Measurements from ENCODE around the gene SESN1. TPM values are rescaled to one million over a fixed set of nuclear protein-coding genes. Genes with fewer than 3 reads are reported as not detected.
"Not testable (repeated sequence)": the region's sequence is repeated elsewhere in the genome, so short reads cannot be mapped to it uniquely, and the experiment has no call there.

Gene SESN1
- polyA plus RNA-seq (8.9 to 21.4 TPM (median 20.4 TPM) in 3 replicates), polyA minus RNA-seq (2.0 to 22.7 TPM (median 17.8 TPM) in 3 replicates)
- 29.9 TPM for polyA plus RNA-seq (2011; ENCODE audit: low read depth)
- 7.6 and 13.9 TPM in 2 replicates for polyA plus RNA-seq (2011; cell fraction: cytosol; rRNA removed)
- polyA plus RNA-seq (2011; cell fraction: nucleus; rRNA removed): 18.1 and 24.2 TPM in 2 replicates
- 7.5 and 19.4 TPM in 2 replicates for polyA plus RNA-seq (2012; ENCODE audit: low replicate concordance)
- 10.0 TPM for polyA minus RNA-seq (2011; cell fraction: cytosol; rRNA and poly(A)+ RNA removed)
- 16.0 and 27.8 TPM in 2 replicates for polyA minus RNA-seq (2011; cell fraction: nucleus; rRNA and poly(A)+ RNA removed)

DNA sequence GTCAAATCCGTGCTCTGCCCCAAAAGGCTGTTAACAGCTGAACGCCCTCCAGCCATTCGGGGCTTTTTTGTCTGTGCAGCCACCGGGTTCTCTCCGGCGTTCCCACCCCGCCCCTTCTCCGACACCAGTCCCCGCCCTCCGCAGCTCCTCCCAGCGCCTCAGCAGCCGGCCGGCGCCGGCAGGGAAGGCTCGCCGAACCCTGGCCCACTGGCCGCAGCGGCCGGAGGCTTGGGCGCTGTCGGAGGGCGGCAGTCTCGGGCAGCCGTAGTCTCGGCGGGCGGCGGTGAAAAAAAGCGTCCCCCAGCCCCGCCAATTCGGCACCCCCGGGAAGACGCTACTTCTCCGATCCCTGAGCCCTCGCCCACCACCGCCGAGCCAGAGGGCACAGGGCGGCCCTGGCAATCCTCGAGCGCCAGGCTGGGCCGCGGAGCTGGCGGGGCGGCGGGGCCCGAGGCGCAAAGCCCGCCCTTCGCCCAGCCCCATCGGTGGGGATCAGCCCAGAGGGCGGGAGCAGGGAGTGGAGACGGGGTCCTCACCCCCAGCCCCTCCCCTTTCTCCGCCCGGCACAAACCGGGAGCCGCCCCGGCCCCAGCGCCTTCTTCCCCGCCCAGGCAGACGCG lies at the start of gene SESN1:
TSS of gene SESN1 (minus strand) at position 431 of the 620 bp plus-strand sequence. CDS start 773 bp downstream, outside the sequence.
- peaks cover 14% of the 10 kb centered on the region for H3K79me2 ChIP-seq (ENCODE audit: control insufficient read depth, insufficient read depth, low read length)
- FAIRE-seq: peak; percentile 43

DNA sequence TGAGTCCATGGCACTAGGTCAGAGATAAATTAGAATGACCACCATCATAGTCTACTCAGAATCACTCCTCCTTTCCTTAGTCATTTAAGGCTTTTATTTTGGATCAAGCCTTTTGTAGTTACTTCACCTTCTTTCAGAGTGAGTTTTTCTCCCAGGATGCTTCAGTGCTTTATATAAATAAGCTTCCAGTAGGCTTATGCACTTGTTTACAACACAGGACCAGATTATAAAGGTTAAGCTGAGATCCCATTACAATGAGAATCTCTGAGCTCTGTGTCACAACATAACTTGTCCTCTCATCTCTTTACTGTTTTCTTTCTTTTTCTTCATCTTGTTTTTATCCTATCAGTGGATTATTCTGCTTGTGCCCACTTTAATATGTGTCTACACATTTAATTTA lies 48.5 kb upstream of the SESN1 start:
- Histone ChIP-seq H3K36me3 (ENCODE audit: control insufficient read depth in 2 of 2, extremely low read depth in 1 of 2, insufficient read depth in 2 of 2, low read length in 2 of 2) (peaks cover 0 to 2% of the 10 kb centered on the region in 2 experiments), H3K4me2 (ENCODE audit: control insufficient read depth, extremely low read depth, insufficient read depth, low read depth, low read length) (no peak overlapping the region), H3K27me3 (ENCODE audit: control insufficient read depth, extremely low read depth, insufficient read depth, low read length) (no peaks in the 10 kb centered on the region), H3K79me2 (ENCODE audit: control insufficient read depth, insufficient read depth, low read length) (no peaks in the 10 kb centered on the region), H3K9me3 (ENCODE audit: control insufficient read depth, low read depth, low read length) (no peaks in the 10 kb centered on the region), H3K9ac (ENCODE audit: control insufficient read depth, extremely low read depth, insufficient read depth, low read length) (no peak overlapping the region), H2AFZ (ENCODE audit: control insufficient read depth, low read length) (no peak overlapping the region), H3K4me1 (ENCODE audit: control insufficient read depth, extremely low read depth, insufficient read depth, low read length) (no peaks in the 10 kb centered on the region), H3K9me1 (ENCODE audit: control insufficient read depth, extremely low read depth, insufficient read depth, low read length) (no peaks in the 10 kb centered on the region), H3K27ac (ENCODE audit: control insufficient read depth, insufficient read depth, low read length) (no peak overlapping the region), H4K20me1 (ENCODE audit: control insufficient read depth, extremely low read depth, insufficient read depth, low read length) (no peaks in the 10 kb centered on the region), H3K4me3 (ENCODE audit: control insufficient read depth in 2 of 3, extremely low read depth in 1 of 3, insufficient read depth in 2 of 3, low read depth in 1 of 3, low read length in 3 of 3) (no peak overlapping the region)
- dilution Hi-C loops (cut with MboI; ENCODE audit: extremely low pct_ligation_motif_present, low sequenced_read_pairs): no loop called here
- FAIRE-seq: no peak
- TF ChIP-seq, protein P1, sequence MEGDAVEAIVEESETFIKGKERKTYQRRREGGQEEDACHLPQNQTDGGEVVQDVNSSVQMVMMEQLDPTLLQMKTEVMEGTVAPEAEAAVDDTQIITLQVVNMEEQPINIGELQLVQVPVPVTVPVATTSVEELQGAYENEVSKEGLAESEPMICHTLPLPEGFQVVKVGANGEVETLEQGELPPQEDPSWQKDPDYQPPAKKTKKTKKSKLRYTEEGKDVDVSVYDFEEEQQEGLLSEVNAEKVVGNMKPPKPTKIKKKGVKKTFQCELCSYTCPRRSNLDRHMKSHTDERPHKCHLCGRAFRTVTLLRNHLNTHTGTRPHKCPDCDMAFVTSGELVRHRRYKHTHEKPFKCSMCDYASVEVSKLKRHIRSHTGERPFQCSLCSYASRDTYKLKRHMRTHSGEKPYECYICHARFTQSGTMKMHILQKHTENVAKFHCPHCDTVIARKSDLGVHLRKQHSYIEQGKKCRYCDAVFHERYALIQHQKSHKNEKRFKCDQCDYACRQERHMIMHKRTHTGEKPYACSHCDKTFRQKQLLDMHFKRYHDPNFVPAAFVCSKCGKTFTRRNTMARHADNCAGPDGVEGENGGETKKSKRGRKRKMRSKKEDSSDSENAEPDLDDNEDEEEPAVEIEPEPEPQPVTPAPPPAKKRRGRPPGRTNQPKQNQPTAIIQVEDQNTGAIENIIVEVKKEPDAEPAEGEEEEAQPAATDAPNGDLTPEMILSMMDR (optimal IDR thresholded peaks at IDR 0.05 in 1 of 3, IDR thresholded peaks at IDR 0.05 in 1 of 3, conservative IDR thresholded peaks at IDR 0.05 in 1 of 3; ENCODE audit: extremely low read depth in 1 of 3, insufficient read depth in 2 of 3, low read length in 3 of 3): no peak
- no peak for TF ChIP-seq EZH2 (IDR thresholded peaks at IDR 0.05; ENCODE audit: low read length)
- no peak for DNase-seq (ENCODE audit: low read depth, low spot score)

More for the DNA sequence above, at the start of gene SESN1:
- TF ChIP-seq, protein P1 (optimal IDR thresholded peaks at IDR 0.05 in 1 of 3, IDR thresholded peaks at IDR 0.05 in 1 of 3, conservative IDR thresholded peaks at IDR 0.05 in 1 of 3; ENCODE audit: extremely low read depth in 1 of 3, insufficient read depth in 2 of 3, low read length in 3 of 3): no peak
- no peak for TF ChIP-seq EZH2 (IDR thresholded peaks at IDR 0.05; ENCODE audit: low read length)
- Histone ChIP-seq H3K9me1 (ENCODE audit: control insufficient read depth, extremely low read depth, insufficient read depth, low read length) (no peaks in the 10 kb centered on the region), H3K4me1 (ENCODE audit: control insufficient read depth, extremely low read depth, insufficient read depth, low read length) (peaks cover 9% of the 10 kb centered on the region), H3K36me3 (ENCODE audit: control insufficient read depth in 2 of 2, extremely low read depth in 1 of 2, insufficient read depth in 2 of 2, low read length in 2 of 2) (no peaks in the 10 kb centered on the region), H3K27me3 (ENCODE audit: control insufficient read depth, extremely low read depth, insufficient read depth, low read length) (no peaks in the 10 kb centered on the region), H3K4me2 (ENCODE audit: control insufficient read depth, extremely low read depth, insufficient read depth, low read depth, low read length) (peak within 1 kb of the TSS; percentile 92), H4K20me1 (ENCODE audit: control insufficient read depth, extremely low read depth, insufficient read depth, low read length) (no peaks in the 10 kb centered on the region), H3K4me3 (ENCODE audit: control insufficient read depth in 2 of 3, extremely low read depth in 1 of 3, insufficient read depth in 2 of 3, low read depth in 1 of 3, low read length in 3 of 3) (peak within 1 kb of the TSS; percentile 58 to 93 (median 77)), H3K9me3 (ENCODE audit: control insufficient read depth, low read depth, low read length) (no peaks in the 10 kb centered on the region), H3K27ac (ENCODE audit: control insufficient read depth, insufficient read depth, low read length) (peak within 1 kb of the TSS; percentile 92), H2AFZ (ENCODE audit: control insufficient read depth, low read length) (peak within 1 kb of the TSS; percentile 97), H3K9ac (ENCODE audit: control insufficient read depth, extremely low read depth, insufficient read depth, low read length) (peak within 1 kb of the TSS; percentile 86)
- DNase-seq (ENCODE audit: low read depth, low spot score): peak; percentile 23
- dilution Hi-C loops (cut with MboI; ENCODE audit: extremely low pct_ligation_motif_present, low sequenced_read_pairs): no loop called here

DNA sequence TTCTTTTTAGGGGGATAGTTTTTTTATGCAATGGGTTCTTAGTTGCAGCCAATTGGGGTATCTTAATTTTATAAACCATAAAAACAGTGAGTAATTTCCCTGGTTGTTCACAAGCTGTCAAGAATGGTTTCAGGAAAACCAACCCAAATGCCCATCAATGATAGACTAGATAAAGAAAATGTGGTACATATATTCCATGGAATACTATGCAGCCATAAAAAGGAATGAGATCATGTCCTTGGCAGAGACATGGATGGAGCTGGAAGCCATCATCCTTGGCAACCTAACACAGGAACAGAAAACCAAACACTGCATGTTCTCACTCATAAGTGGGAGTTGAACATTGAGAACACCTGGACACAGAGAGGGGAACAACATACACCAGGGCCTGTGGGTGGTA lies 47.4 kb upstream of the SESN1 start:
- DNase-seq (ENCODE audit: low read depth, low spot score); H3K27me3 ChIP-seq (ENCODE audit: control insufficient read depth, extremely low read depth, insufficient read depth, low read length); H3K9ac ChIP-seq (ENCODE audit: control insufficient read depth, extremely low read depth, insufficient read depth, low read length); H4K20me1 ChIP-seq (ENCODE audit: control insufficient read depth, extremely low read depth, insufficient read depth, low read length); H3K4me1 ChIP-seq (ENCODE audit: control insufficient read depth, extremely low read depth, insufficient read depth, low read length); H3K36me3 ChIP-seq (ENCODE audit: control insufficient read depth in 2 of 2, extremely low read depth in 1 of 2, insufficient read depth in 2 of 2, low read length in 2 of 2); H3K27ac ChIP-seq (ENCODE audit: control insufficient read depth, insufficient read depth, low read length); FAIRE-seq; H2AFZ ChIP-seq (ENCODE audit: control insufficient read depth, low read length); H3K9me3 ChIP-seq (ENCODE audit: control insufficient read depth, low read depth, low read length); H3K4me2 ChIP-seq (ENCODE audit: control insufficient read depth, extremely low read depth, insufficient read depth, low read depth, low read length); dilution Hi-C loops (cut with MboI; ENCODE audit: extremely low pct_ligation_motif_present, low sequenced_read_pairs); H3K4me3 ChIP-seq (ENCODE audit: control insufficient read depth in 2 of 3, extremely low read depth in 1 of 3, insufficient read depth in 2 of 3, low read depth in 1 of 3, low read length in 3 of 3); H3K9me1 ChIP-seq (ENCODE audit: control insufficient read depth, extremely low read depth, insufficient read depth, low read length); H3K79me2 ChIP-seq (ENCODE audit: control insufficient read depth, insufficient read depth, low read length): not testable (repeated sequence)

Measured in keratinocyte (primary cell).